Osteoblast (primary cell): ENCODE results near the gene HES4. TPM values are rescaled to one million over a fixed set of nuclear protein-coding genes. Genes with fewer than 3 reads are reported as not detected.
"Not testable (repeated sequence)": the region's sequence is repeated elsewhere in the genome, so short reads cannot be mapped to it uniquely, and the experiment has no call there.

Experiments used
- DNase-seq: peaks from one replicate; pipeline ENCODE4 v3.0.0; 2011; ENCODE audit warnings: low spot score, mixed read lengths; ENCODE audit not compliant: insufficient read length; ENCODE audit errors: missing footprints
- H2AFZ ChIP-seq: 2 replicates; pipeline ENCODE4 v1.6.0; 2011; ENCODE audit warnings: mild to moderate bottlenecking, low read length
- H3K27ac ChIP-seq: 2 replicates; pipeline ENCODE4 v1.5.1; 2011; ENCODE audit warnings: mild to moderate bottlenecking, low read depth, low read length, moderate library complexity
- H3K27me3 ChIP-seq: 2 replicates; pipeline ENCODE4 v1.6.0; 2012; ENCODE audit warnings: mild to moderate bottlenecking, control low read depth, inconsistent platforms, low read length, moderate library complexity; ENCODE audit not compliant: insufficient read depth
- H3K36me3 ChIP-seq: 2 replicates; pipeline ENCODE4 v1.5.1; 2011; ENCODE audit warnings: mild to moderate bottlenecking, low read length, control low read depth, moderate library complexity; ENCODE audit not compliant: insufficient read depth
- H3K4me1 ChIP-seq: 2 replicates; pipeline ENCODE4 v1.5.1; 2011; ENCODE audit warnings: mild to moderate bottlenecking, low read length, control low read depth, moderate library complexity; ENCODE audit not compliant: insufficient read depth
- H3K4me2 ChIP-seq: 2 replicates; pipeline ENCODE4 v1.6.0; 2011; ENCODE audit warnings: mild to moderate bottlenecking, low read length; ENCODE audit not compliant: insufficient read depth
- H3K4me3 ChIP-seq: fragments of 200-600 bp; sonication (generic); 3 replicates; pipeline ENCODE4 v1.5.1; 2012; ENCODE audit warnings: mild to moderate bottlenecking, low read length, inconsistent platforms; ENCODE audit not compliant: insufficient read depth
- H3K79me2 ChIP-seq: 2 replicates; pipeline ENCODE4 v1.6.0; 2012; ENCODE audit warnings: mild to moderate bottlenecking, low read length, control low read depth, inconsistent platforms; ENCODE audit not compliant: insufficient read depth
- H3K9me3 ChIP-seq: 2 replicates; pipeline ENCODE4 v1.5.1; 2011; ENCODE audit warnings: low read depth, low read length, control low read depth
- H4K20me1 ChIP-seq: 2 replicates; pipeline ENCODE4 v1.6.0; 2012; ENCODE audit warnings: mild to moderate bottlenecking, low read length, control low read depth; ENCODE audit not compliant: insufficient read depth
- CTCF ChIP-seq: IDR thresholded peaks from 2 replicates; pipeline ENCODE4 v1.5.1; 2011; ENCODE audit warnings: mild to moderate bottlenecking, low read depth, low read length, moderate library complexity; ENCODE audit errors: extremely low read depth
- total RNA-seq: library from RNA; depleted of rRNA; stranded (reverse); fragments of >200 nt; gene quantifications from 2 replicates; pipeline ENCODE4 v1.2.3, GENCODE V29; 2012

The HES4 gene
- total RNA-seq, 1 donor, result 0.72 TPM

- peak overlapping the region; percentile 57 for H3K4me2 ChIP-seq
Measured at GRCh38 chr1:1019122-1019999, 19.5 kb upstream of the HES4 start.

GRCh38 chr1:1018321-1018685 lies 18.4 kb upstream of the HES4 start:
- not testable (repeated sequence) for H3K4me3 ChIP-seq, H2AFZ ChIP-seq, H3K79me2 ChIP-seq, H3K27me3 ChIP-seq, H3K36me3 ChIP-seq, H3K4me2 ChIP-seq, H3K4me1 ChIP-seq, DNase-seq, H4K20me1 ChIP-seq, H3K9me3 ChIP-seq, H3K27ac ChIP-seq

More at GRCh38 chr1:1019122-1019999, 19.5 kb upstream of the HES4 start:
- Histone ChIP-seq H3K36me3 (no peaks in the 10 kb centered on the region), H3K4me3 (peak overlapping the region; percentile 64), H3K27ac (no peak overlapping the region), H3K27me3 (no peaks in the 10 kb centered on the region), H3K4me1 (peaks cover 3% of the 10 kb centered on the region), H3K79me2 (no peaks in the 10 kb centered on the region), H4K20me1 (peaks cover 4% of the 10 kb centered on the region), H3K9me3 (no peaks in the 10 kb centered on the region), H2AFZ (peak overlapping the region; percentile 81)
- DNase-seq, result peak; percentile 100
- TF ChIP-seq CTCF, result peak; percentile 20

- not testable (repeated sequence) for DNase-seq, H3K9me3 ChIP-seq, H2AFZ ChIP-seq, H3K36me3 ChIP-seq, H3K4me1 ChIP-seq, H3K4me3 ChIP-seq, H4K20me1 ChIP-seq, H3K4me2 ChIP-seq, H3K27ac ChIP-seq, H3K27me3 ChIP-seq, H3K79me2 ChIP-seq
Measured at GRCh38 chr1:1017397-1018320, 17.8 kb upstream of the HES4 start.

DNA sequence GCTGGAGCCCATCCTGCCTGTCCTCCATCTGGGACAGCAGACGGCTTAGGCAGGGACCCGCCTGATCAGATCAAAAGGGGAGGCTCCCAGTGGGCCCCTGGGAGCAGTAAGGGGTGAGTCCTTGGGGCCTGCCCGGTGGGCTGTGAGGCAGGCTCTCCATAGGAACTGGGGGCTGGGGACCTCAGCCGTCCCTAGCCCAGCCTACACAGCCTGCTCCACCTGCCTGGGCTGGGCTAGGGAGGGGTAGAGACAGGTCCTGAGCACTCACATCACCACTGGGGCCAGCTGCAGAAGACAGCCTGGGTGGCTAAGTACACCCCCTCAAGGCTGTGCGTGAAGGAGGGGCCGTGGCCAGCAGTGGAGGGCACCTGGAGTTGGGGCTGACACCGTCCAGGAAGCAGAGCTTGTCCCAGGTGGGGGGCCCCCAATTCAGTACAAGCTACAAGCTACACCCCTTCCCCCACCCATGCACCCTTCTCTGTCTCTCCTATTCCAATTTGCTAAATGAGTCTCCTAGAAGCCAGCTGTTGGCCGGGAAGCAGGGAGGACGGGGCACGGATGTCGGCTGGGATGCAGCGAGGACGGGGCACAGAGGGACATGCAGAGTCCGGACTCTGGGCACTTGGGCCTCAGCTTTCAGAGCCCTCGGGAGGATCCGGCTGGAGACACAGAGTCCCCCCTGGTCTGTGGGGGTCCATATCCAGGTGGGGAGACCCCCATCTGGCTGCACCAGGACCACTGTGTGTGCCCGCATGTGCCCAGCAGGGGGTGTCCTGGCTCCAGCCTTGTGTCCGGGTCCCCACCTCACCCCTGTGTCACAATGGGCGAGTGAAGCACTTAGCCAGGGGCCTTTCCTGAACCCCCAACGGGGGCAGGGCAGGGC lies 15.1 kb upstream of the HES4 start:
- H3K36me3 ChIP-seq, result no peaks in the 10 kb centered on the region
- H3K4me1 ChIP-seq, result no peaks in the 10 kb centered on the region
- no peak overlapping the region for H2AFZ ChIP-seq
- no peaks in the 10 kb centered on the region for H3K9me3 ChIP-seq
- no peak overlapping the region for H3K4me3 ChIP-seq
- DNase-seq, result peak; percentile 78
- TF ChIP-seq CTCF, result peak; percentile 32
- no peaks in the 10 kb centered on the region for H4K20me1 ChIP-seq
- no peaks in the 10 kb centered on the region for H3K79me2 ChIP-seq
- no peak overlapping the region for H3K27ac ChIP-seq
- no peaks in the 10 kb centered on the region for H3K27me3 ChIP-seq
- H3K4me2 ChIP-seq, result no peak overlapping the region
